GM18861 (cell line): ENCODE measurements around the gene DST.

Experiments used
- ATAC-seq: cut with Tn5 transposase; IDR thresholded peaks from one replicate; pipeline ENCODE4 v1.9.1; 2021; ENCODE audit not compliant: unreplicated experiment

DST gene

GRCh38 chr6:56624728-56625069 is 18.0 kb downstream of the DST start:
- no peak for ATAC-seq

DNA sequence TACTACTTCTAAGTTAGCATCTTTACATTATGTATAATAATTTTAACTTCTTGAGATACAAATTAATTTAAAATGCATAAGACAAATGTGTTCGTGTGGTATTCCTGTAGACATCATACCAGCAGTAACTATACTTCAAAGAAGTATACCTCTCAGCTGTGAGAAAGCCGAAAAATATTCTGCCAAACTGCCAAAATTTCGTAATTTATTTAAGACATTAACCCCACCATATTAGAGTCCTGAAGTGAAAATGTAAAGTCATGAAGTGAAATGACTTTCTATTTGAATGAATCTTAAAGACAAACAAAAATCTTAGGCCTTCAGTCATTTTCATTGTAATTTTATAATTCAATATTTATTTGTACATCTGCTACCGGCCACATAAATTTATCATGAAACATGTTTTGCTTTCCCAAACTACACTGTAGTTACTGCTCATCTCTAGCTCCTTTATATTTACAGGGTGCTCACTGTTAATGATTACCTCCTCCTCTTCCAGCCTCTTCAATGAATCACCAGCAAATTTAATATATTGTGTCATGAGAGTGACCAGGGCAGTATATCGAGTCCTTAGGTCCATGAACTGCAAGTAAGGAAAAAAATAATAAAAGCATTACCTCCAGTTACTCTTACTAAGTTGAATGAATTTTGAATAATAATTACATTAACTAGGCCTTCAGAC is 18.5 kb downstream of the DST start:
- ATAC-seq: no peak

DNA sequence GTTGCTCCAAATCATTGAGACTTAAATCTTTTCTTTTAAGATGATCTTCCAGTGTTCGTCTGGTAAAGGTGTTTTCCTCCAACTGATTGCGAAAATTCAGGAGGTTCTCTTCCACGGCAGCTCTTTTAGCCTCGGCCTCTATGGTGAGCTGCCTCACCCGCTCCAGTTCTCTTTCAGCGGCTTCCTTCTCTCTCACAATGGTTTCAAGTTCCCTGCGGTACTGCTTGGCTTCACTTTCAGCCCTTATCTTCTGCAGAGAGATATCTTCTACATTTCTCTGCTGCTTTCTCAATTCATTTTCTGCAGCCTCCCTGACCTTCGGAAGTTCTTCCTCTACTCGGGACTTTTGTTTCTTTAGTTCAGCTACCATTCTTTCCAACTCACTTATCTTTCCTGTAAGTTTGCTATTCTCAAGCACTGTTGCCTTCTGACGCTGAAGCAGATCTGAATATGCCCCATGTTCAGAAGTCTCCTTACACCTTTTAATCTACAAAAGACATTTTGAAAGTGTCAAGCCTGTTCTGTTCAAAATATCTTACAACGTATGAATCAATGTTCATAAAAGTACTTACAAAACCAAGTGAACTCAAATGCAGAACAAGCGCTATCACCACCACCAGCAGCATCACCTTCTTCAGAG is 22.3 kb downstream of the DST start:
- no peak for ATAC-seq

DNA sequence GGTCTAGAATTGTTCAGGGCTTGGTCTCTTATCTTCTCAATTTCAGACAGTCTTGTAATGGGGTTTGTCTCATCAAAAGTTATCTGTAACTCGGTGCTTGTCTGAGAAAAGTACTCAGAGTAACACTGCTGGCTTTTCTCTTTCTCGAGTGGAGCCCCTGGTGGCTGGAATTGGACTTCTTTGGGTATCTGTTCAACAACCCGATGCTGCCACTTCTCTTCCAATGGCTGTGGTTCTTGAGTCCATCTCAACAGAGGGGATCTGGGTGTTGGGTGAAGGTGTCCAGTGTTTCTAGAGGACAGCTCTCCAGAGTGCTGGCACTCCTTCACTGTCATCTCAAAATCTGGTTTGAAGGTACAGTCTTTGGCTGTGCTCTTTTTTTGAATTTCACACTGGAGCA is 24.6 kb downstream of the DST start:
- no peak for ATAC-seq

DNA sequence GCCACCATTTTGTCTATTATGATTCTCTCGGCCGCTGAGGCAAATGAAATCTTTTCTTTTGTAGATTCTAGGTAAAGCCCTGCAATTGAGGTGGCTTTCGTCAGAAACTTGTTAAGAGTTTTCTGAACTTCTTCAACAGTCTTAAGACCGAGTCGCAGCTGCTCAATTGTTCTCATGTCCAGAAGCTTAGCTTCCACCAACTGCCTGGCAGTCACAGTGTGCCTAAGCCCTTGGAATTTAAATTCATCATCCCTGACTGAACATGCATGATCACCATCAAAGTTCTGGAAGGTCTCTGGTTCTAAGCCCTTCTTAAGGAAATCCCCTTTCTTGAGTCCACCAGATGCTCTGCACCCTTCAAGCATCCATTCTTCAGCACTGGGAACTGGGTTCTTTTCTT is 25.7 kb downstream of the DST start:
- no peak for ATAC-seq

GRCh38 chr6:56613247-56613851 is 29.3 kb downstream of the DST start:
- ATAC-seq: no peak

- no peak for ATAC-seq
These were observed 34.4 kb downstream of the DST start for GRCh38 chr6:56608332-56608731.

GRCh38 chr6:56607111-56607752 is 35.5 kb downstream of the DST start:
- ATAC-seq: no peak

- ATAC-seq: no peak
These were observed 37.3 kb downstream of the DST start for GRCh38 chr6:56605435-56605834.

DNA sequence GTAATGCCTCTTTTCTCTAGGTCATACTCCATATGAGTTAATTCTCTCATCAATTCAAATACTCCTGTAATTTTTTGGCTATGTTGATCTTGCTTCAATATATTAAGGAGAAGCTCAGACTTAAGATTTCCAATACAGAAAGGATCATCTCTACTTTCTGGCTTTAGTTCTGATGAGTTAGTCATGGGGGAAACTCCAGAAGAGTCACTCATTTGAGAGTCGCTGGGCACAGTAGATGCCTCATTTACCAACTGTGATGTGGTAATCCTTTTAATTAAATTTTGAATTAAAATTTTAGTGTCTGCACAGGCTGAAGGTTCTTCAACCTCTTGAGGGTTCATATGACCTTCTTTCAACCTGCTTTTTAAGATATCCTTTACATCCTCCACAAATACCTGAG is 38.5 kb downstream of the DST start:
- ATAC-seq: no peak

DNA sequence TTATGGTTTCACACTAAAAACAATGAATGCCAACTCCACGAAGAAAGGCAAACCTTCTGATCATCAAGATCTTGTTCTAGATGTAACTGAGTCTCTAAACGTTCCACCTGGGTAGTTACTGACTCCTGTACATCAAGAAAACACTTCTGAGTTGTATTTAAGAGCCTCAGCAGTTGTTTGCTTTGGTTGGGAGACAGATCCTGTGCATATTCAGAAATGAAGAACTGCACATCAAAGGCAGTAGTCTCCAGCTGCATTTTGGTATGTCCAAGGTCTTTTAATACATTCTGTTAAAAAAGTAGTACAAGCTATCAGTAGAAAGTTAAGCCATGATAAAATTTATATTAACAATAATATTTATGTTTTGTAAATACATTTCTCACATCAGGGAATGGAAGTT is 41.3 kb downstream of the DST start:
- ATAC-seq: no peak

GRCh38 chr6:56595490-56596122 is 47.1 kb downstream of the DST start:
- ATAC-seq: peak; percentile 28

DNA sequence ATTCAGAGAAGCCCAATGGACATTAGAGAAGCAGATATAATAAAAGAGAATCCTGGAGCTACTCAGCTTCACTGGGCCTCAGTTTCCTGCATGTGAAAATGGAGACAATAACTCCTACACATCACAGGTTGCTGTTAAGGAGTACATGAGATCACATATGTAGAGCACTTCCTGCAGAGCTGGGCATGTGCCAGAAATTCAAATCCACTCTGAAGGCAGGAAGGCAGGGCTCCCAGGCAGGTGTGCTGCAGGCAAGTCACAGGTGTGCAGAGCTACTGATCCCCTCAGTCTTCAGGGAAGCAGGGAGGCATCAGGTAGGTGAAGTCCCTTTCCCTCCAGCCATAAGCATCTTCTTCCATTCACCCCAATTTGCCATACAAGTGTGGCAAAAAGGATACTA is 48.0 kb downstream of the DST start:
- no peak for ATAC-seq

- peak; percentile 97 for ATAC-seq
These were observed 48.8 kb downstream of the DST start for GRCh38 chr6:56593801-56594318.

GRCh38 chr6:56582236-56582635 is 60.5 kb downstream of the DST start:
- no peak for ATAC-seq

- ATAC-seq: no peak
These were observed 61.3 kb downstream of the DST start for GRCh38 chr6:56581296-56581925.

DNA sequence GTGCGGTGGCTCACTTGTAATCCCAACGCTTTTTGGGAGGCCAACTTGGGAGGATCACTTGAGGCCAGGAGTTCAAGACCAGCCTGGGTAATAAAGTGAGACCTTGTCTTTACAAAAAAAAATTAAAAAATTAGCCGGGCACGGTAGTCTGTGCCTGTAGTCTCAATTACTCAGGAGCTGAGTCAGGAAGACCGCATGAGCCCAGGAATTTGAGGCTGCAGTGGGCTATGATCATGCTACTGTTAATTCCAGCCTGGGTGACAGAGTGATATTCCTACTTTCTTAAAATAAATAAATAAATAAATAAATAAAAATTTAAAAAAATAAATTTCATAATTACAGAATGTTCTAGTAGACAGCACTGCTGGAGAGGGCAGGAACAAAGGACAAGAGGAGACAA is 62.4 kb downstream of the DST start:
- ATAC-seq: no peak

DNA sequence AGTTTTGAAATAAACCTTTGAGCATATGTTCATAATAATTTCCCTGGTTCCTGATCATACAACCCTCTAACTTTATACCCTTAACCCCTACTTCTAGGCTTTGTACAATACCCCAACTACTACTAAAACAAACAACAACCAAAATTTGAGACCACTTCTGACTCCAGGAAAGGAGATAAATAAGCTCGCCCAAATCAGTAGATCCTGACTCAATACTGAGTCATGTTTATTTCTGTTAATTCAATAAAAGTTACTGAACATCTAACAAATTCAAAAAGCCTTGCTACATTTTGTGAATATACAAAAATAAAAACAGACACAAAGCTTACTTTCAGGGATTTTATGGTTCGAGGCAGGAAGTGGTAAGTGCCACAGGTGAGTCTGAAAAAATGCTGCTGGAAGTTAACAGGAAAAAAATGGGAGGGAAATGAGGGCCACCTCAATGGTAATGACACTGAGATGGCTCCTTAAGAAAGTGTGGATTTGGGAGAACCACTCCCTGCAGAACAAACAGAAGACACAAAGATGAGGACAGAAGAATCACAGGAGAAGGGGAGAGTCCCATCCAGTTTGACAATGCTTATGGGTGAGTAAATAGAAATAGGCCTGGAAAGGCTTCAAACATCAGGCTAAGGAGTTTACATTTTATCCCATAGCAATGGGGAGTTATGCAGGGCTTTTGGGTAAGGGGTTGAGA is 63.4 kb downstream of the DST start:
- ATAC-seq: no peak

DNA sequence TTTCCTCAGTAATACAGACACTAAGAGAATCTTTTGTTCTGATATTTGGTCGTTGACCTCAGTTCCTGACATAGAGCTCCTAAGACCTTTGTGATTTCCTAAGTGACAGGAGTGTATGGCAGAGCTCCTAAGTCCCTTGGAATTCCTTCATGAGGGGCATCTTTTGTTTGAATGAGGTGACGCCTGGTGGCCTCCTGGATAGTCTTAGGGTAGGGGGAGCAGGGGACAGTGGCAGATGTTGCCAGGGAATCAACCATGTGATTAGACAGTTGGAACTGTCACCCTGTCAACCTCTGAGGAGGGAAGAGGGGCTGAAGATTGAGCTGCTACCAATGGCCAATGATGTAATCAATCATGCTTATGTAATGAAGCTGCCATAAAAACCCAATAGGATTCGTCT is 67.0 kb downstream of the DST start:
- no peak for ATAC-seq

- no peak for ATAC-seq
These were observed 68.4 kb downstream of the DST start for GRCh38 chr6:56574292-56574691.
